Ectodermal cell (in vitro differentiated cells): ENCODE measurements around the gene CERS6.
"Not testable (repeated sequence)": the region's sequence is repeated elsewhere in the genome, so short reads cannot be mapped to it uniquely, and the experiment has no call there.

Source experiments
- H3K27ac ChIP-seq: 2 replicates; pipeline ENCODE4 v1.7.0; 2013; ENCODE audit warnings: mild to moderate bottlenecking, low read depth, low read length; ENCODE audit not compliant: insufficient read depth, poor library complexity, severe bottlenecking
- H3K27me3 ChIP-seq: 2 replicates; pipeline ENCODE4 v1.7.0; 2013; ENCODE audit warnings: mild to moderate bottlenecking, low read length; ENCODE audit not compliant: insufficient read depth, control insufficient read depth, poor library complexity, severe bottlenecking
- H3K36me3 ChIP-seq: one replicate; pipeline ENCODE4 v1.7.0; 2013; ENCODE audit warnings: low read length; ENCODE audit not compliant: control insufficient read depth, insufficient read depth
- H3K4me1 ChIP-seq: one replicate; pipeline ENCODE4 v1.7.0; 2013; ENCODE audit warnings: low read length; ENCODE audit not compliant: control insufficient read depth, insufficient read depth
- H3K4me3 ChIP-seq: 2 replicates; pipeline ENCODE4 v1.7.0; 2013; ENCODE audit warnings: low read depth, low read length, control low read depth; ENCODE audit not compliant: insufficient read depth
- H3K9me3 ChIP-seq: 2 replicates; pipeline ENCODE4 v1.7.0; 2013; ENCODE audit warnings: mild to moderate bottlenecking, low read length, moderate library complexity; ENCODE audit not compliant: control insufficient read depth
- WGBS, 2 experiments: methylation state at CpG; one replicate each; pipeline ENCODE4 v1.1.7; 2013; ENCODE audit warnings: missing lambda C conversion rate in 2 of 2; 5-methylcytosine and 5-hydroxymethylcytosine counted together

The CERS6 gene

DNA sequence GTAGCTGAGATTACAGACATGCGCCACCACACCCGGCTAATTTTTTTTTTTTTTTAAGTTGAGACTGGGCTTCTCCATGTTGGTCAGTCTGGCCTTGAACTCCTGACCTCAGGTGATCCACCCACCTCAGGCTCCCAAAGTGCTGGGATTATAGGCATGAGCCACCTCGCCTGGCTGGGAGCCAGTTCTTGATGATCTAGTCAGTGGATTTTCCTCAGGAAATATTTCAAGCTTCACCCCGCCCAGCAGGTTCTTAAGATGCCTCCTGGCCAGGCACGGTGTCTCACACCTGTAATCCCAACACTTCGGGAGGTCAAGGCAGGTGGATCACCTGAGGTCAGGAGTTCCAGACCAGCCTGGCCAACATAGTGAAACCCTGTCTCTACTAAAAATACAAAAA lies 312.3 kb downstream of the CERS6 start:
- not testable (repeated sequence) for H3K4me3 ChIP-seq, H3K9me3 ChIP-seq, H3K27ac ChIP-seq, H3K36me3 ChIP-seq, H3K27me3 ChIP-seq, H3K4me1 ChIP-seq
- 90 to 91% methylated on average over 6 of the region's 6 CpGs for WGBS, 2 experiments

DNA sequence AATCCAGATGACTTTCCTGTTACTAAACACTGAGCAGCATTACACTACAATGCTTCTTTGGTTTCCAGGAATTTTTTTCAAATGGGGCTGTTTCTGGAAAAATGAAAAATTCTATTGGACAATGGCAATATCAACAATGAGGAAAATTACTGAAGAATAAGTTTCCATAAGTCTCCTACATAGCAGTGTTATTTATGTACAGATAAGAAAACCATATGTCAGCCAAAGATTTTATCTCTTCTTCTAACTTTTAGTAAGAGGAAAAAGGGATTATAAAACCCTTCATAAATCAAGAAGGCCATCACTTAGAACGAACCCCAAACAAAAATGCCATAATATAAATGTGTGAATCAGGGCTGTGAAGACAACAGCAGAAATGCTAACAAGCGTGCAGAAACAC lies 314.7 kb downstream of the CERS6 start:
- Histone ChIP-seq H3K36me3 (peaks cover 6% of the 10 kb centered on the region), H3K27me3 (no peaks in the 10 kb centered on the region)

DNA sequence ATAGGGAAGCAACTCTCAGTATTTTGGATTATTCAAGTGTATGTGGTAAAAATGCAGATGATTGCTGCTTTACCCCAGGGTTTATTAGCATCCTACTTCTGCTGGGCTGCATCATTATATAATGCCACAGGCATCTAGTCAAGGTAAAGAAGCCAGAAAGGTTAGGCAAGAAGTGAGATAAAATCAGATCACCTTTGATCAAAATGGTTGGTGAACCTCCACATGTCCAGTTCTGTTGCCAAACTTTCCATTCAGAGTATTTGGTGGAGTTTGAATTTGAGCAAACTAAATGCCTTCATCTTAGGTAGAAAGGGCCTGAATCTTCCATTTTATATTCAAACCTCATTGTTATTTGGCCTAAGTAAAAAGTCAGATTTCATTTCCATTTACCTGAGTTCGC lies 316.6 kb downstream of the CERS6 start:
- no peak overlapping the region for H3K27ac ChIP-seq
- H3K27me3 ChIP-seq, result no peaks in the 10 kb centered on the region
- no peaks in the 10 kb centered on the region for H3K4me1 ChIP-seq
- no peaks in the 10 kb centered on the region for H3K9me3 ChIP-seq
- H3K4me3 ChIP-seq, result no peak overlapping the region
- peaks cover 6% of the 10 kb centered on the region for H3K36me3 ChIP-seq
- 92 to 100% methylated on average over 1 of the region's 1 CpG for WGBS, 2 experiments

More for the DNA sequence above, 314.7 kb downstream of the CERS6 start:
- no peaks in the 10 kb centered on the region for H3K4me1 ChIP-seq
- WGBS, 2 experiments, result 83 to 93% methylated on average over 1 of the region's 2 CpGs
- H3K9me3 ChIP-seq, result no peaks in the 10 kb centered on the region
- no peak overlapping the region for H3K27ac ChIP-seq
- H3K4me3 ChIP-seq, result no peak overlapping the region

DNA sequence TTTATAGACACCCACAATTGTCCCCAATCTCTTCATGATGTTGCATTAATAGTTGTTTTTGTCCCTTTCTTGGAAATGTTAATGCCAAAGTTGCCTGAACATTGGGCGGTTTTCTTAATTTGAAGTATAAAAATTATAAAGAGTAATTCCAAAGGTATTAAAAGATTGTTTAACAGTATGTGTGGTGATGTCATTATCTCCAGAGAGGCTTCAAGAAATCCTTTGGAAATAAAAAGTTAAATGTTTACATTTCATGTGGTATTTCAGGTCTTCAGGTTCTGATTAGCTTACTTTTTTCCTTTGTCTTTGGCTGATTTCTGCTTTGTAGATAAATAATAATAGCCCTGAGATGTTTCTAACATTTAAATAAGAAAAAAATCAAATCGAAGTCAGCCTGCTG lies 317.1 kb downstream of the CERS6 start:
- Histone ChIP-seq H3K27me3 (no peaks in the 10 kb centered on the region), H3K27ac (no peak overlapping the region), H3K4me3 (no peak overlapping the region), H3K36me3 (peaks cover 6% of the 10 kb centered on the region), H3K4me1 (no peaks in the 10 kb centered on the region), H3K9me3 (no peaks in the 10 kb centered on the region)
- WGBS, 2 experiments, result 84 to 88% methylated on average over 2 of the region's 2 CpGs

DNA sequence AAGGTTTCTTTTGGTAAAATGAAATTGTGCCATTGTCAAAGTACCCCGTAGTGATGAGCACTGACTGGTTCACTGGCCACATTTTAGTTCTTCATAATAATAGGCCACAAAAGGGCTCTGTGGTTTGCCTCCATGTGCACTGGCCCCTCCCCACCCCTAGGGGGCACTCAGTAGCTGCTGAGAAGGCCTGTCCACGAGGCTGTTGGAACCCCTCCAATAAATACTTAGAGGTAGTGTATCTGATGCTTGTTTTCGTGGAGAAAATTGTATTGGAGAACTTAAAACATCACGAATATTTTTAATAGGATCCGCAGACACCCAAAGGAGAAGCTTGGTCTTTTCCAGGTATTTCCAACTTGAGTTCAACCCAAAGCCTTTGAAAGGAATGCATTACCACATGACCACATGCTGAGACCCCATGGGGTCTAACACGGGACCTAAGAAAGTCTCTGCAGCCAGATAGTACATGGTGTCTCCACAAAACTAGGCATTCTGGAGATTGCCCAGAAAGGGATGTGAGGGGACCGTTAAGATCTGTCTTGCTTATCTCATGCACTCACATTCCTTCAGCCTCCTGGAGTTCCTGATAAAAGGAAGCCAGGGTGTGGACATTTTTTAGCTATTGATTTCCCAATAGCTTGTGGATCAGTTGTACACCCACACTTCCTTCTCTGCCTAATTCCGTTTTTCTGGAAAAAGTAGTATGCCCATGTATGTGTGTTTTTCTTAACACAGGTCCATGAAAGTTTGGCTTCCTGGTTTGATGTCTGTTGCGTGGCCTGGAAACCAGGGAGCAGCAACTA lies 317.8 kb downstream of the CERS6 start:
- no peaks in the 10 kb centered on the region for H3K9me3 ChIP-seq
- H3K27me3 ChIP-seq, result no peaks in the 10 kb centered on the region
- H3K4me3 ChIP-seq, result no peak overlapping the region
- H3K4me1 ChIP-seq, result no peaks in the 10 kb centered on the region
- H3K36me3 ChIP-seq, result peaks cover 6% of the 10 kb centered on the region
- no peak overlapping the region for H3K27ac ChIP-seq
- 68 to 73% methylated on average over 7 to 9 of the region's 9 CpGs for WGBS, 2 experiments

DNA sequence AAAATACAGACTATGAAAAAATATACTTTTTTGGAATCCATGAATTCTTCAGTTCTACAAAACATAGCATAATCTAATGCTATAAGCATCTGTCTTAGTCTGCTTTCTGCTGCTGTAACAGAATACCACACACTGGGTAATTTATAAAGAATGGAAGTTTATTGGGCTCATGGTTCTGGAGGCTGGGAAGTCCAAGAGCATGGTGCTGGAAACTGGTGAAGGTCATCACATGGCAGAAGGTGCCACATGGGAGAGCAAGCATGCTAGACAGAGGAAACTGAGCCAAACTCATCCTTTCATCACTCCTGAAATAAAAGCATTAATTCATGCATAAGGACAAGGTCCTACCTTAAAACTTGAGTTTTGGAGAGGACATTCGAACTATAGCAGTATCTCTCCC lies 319.8 kb downstream of the CERS6 start:
- H3K9me3 ChIP-seq, result no peaks in the 10 kb centered on the region
- no peaks in the 10 kb centered on the region for H3K27me3 ChIP-seq
- H3K36me3 ChIP-seq, result peaks cover 3% of the 10 kb centered on the region
- H3K4me3 ChIP-seq, result no peak overlapping the region
- 41 to 47% methylated on average over 1 of the region's 1 CpG for WGBS, 2 experiments
- no peaks in the 10 kb centered on the region for H3K4me1 ChIP-seq
- H3K27ac ChIP-seq, result no peak overlapping the region

DNA sequence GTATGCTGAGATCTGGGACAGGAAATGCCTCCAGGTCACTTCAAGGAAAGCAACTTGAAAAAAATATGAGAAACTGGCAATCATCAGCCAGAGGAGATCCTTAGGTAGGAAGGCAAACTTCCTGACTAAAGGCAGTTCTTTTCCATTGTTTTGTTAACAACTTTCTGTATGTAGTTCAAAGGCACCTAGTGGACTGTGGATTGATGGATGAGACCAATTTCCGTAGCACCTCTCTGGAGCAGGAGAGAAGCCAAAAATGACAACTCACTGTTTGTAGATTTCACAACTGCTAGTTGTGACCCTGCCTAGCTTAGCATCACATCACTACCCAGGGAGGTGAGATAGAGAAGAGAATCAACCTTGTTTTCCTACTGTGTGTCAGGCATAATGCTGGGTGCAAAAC lies 324.6 kb downstream of the CERS6 start:
- 89 to 93% methylated on average over 1 of the region's 1 CpG for WGBS, 2 experiments
- Histone ChIP-seq H3K27me3 (no peaks in the 10 kb centered on the region), H3K4me3 (no peak overlapping the region), H3K36me3 (peaks cover under 1% of the 10 kb centered on the region), H3K4me1 (no peaks in the 10 kb centered on the region), H3K27ac (no peak overlapping the region), H3K9me3 (no peaks in the 10 kb centered on the region)

DNA sequence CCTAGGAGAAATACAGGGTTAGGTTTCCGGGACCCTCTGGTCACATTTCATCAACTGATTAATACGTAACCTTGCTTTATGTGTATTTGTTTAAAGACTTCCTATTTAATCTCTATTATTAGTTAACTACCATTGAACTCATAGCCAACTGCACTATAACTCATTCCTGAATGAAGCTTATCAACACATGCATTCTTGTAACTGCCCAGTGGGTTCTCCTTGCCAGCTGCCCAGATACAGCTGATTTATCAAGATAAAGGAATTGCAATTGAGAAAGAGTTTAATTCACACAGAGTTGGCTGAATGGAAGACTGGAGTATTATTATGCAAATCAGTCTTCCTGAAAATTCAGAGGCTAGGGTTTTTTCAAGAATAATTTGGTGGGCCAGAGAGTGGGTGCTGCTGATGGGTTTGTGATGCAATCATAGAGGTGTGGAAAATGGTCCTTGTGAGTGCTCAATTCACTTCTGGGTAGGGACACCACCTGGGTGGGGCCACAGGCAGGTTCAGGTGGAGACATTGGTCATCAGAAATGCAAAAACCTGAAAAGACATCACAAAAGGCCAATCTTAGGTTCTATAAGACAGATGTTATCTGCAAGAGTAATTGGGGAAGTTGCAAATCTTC lies 325.2 kb downstream of the CERS6 start:
- Histone ChIP-seq H3K36me3 (no peaks in the 10 kb centered on the region), H3K27ac (no peak overlapping the region), H3K9me3 (no peaks in the 10 kb centered on the region), H3K4me3 (no peak overlapping the region), H3K4me1 (no peaks in the 10 kb centered on the region), H3K27me3 (no peaks in the 10 kb centered on the region)
- WGBS, 2 experiments, result 80 to 83% methylated on average over 1 of the region's 2 CpGs

DNA sequence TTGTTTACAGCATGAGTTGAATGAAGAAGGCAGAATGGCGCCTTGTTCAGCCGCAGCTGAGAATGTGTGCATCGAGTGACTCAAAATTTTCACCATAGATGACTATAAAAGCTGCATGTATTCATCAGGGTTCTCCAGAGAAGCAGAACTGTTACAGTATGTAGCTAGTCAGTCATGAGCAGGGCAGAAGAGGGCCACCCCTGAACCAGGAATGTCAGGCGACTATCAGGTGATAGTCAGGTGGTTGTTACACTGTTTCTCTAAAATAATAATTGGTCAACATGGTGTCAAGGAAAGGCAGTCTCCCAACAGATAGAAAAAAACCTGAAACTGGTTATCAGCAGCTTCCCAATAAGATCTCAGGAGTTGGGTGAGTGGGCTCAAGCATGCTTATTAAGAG lies 326.2 kb downstream of the CERS6 start:
- no peak overlapping the region for H3K4me3 ChIP-seq
- no peaks in the 10 kb centered on the region for H3K27me3 ChIP-seq
- no peaks in the 10 kb centered on the region for H3K4me1 ChIP-seq
- no peak overlapping the region for H3K27ac ChIP-seq
- no peaks in the 10 kb centered on the region for H3K9me3 ChIP-seq
- H3K36me3 ChIP-seq, result no peaks in the 10 kb centered on the region
- WGBS, 2 experiments, result 93 to 95% methylated on average over 4 of the region's 4 CpGs

DNA sequence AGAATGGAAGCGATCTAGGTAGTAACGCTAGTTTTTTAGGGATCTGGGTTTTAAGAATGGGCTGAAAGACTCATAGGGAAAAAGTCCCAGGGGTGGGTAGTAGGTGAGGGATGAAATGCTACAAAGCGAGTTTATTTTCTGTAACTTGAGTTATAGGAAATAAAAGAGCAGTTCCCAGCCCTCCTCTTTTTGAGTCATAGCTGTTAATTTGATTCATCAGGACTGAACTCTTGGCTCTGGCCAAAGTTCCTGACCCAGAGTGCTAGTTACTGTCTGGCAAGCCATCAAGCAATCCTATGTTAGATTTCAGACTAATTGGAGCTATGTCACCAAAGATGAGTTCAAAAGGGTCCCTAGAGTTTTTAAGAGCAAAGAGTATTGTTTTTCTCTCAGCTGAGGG lies 328.9 kb downstream of the CERS6 start:
- no peak overlapping the region for H3K27ac ChIP-seq
- H3K27me3 ChIP-seq, result no peaks in the 10 kb centered on the region
- H3K9me3 ChIP-seq, result no peaks in the 10 kb centered on the region
- 93 to 96% methylated on average over 3 of the region's 3 CpGs for WGBS, 2 experiments
- no peak overlapping the region for H3K4me3 ChIP-seq
- no peaks in the 10 kb centered on the region for H3K4me1 ChIP-seq
- no peaks in the 10 kb centered on the region for H3K36me3 ChIP-seq
